HS-5 (cell line): ENCODE measurements around the gene PRKCD.

ENCODE experiments used
- DNase-seq: peaks from one replicate; pipeline ENCODE4 v3.0.0-alpha.2; 2012; ENCODE audit warnings: low read depth

The PRKCD gene

DNA sequence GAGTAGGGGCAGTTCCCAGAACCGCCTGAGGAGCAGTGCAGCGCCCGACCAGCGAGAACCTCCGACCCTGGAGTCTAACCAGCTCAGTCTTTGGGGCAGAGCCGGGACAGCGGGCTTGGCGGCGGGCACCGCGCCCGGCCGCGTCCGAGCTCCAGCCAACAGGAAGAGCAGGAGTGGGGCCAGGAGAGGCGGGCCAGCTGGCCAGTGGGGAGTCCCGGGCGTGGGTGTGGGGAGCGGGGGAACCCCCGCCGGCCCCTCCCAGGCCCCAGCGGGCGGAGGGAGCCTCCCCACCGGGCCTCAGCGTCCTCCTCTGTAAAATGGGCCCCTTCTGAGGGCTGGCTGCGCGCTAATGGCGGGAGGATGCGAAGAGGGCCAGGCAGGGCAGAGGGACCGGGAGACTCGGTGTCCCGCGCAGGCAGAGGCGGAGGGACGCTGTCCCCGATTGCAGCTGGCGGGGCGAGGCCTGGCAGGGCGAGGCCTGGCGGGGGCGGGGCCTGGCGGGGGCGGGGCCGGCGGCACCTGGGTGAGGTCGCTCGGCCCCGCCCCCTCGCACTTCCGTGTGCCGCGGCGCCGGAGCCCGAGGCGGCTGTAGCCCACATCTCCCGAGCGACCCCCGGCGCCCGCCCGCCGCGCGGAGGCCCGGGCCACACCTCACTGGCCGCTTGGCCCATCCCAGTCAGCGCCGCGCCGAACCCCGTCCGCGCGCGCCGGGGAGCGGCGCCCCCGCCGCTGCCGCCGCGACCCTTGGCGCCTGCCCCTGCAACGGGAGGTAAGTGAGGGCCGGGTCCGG is at the start of gene PRKCD:
PRKCD (plus strand) TSS at position 550 of the 790 bp plus-strand sequence. CDS start 17,214 bp downstream, outside the sequence.
- DNase-seq = peak; percentile 65

- DNase-seq = no peak
Measured at GRCh38 chr3:53111822-53112221, 49.2 kb upstream of the PRKCD start.

DNA sequence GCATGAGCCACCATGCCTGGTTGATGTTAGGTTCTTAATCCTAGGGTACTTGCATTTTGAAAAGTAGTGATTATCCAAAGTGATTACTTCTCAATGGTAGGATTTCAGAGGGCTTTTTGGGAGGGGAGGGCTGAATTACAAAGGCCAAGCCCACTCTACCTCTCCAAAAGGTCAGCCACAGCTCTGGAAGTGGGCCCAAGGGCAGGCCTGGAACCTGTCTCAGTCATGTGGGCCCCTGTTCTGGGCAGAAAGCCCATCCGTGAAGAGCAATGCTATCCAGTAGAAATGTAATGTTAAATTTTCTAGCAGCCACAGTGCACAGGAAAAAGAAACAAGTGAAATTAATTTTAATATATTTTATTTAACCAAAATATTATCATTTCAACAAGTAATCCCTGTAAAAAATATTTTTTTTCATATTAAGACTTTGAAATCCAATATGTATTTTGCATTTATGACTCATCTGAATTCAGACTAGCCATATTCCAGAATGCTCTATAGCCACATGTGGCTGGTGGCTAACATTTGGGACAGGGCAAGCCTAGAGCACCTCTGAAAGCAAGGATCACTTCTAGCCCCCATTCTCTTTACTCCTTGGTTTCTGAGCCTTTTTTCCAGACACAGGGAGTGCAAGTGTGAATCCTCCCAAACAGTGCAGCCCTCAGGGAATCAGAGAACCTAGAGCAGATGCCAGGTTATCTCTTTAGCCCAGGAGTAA is 47.6 kb upstream of the PRKCD start:
- no peak for DNase-seq

GRCh38 chr3:53114011-53114400 is 47.0 kb upstream of the PRKCD start:
- peak; percentile 52 for DNase-seq

- DNase-seq = peak; percentile 77
Measured at GRCh38 chr3:53114412-53115074, 46.5 kb upstream of the PRKCD start.

DNA sequence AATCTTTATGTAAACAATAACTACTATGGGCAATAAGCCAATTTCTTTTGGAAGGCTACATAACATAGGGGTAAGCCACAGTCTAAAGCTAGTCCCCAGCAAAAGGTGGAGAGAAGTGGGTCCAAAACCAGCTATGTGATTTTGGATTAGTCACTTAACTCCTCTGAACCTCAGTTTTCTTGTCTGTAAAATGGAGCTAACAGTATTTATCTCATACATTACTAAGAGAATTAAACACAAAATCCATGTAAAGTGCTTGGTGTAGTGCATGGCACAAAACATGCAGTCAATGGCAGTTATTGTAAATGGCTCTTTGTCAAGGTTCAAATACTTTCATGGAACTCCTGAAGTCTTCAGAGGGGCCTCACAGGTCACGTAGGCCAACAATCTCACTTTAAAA is 44.1 kb upstream of the PRKCD start:
- DNase-seq = no peak

DNA sequence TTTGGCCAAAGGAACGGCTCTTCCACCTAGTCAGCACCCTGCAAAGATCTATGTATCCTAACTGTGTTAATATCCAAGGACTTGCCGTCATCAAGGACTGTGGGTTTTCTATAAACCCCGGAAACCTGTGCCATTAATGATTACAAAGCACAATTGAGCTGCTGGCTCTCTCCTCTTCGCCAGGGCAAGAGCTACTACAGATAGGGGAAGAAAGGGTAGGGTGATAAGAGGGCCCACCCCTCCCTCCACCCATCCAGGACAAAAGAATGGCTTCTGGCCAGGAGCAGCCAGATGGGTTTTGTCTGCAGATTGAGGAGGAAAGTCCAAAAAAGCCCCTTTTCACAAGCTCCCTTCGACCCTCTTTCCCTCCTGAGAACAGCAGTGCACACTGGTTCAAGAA is 40.7 kb upstream of the PRKCD start:
- no peak for DNase-seq

- no peak for DNase-seq
Measured at GRCh38 chr3:53122255-53122932, 38.6 kb upstream of the PRKCD start.

- no peak for DNase-seq
Measured at GRCh38 chr3:53122933-53123305, 38.1 kb upstream of the PRKCD start.

- no peak for DNase-seq
Measured at GRCh38 chr3:53123510-53123909, 37.5 kb upstream of the PRKCD start.

- DNase-seq = no peak
Measured at GRCh38 chr3:53123953-53124352, 37.1 kb upstream of the PRKCD start.

DNA sequence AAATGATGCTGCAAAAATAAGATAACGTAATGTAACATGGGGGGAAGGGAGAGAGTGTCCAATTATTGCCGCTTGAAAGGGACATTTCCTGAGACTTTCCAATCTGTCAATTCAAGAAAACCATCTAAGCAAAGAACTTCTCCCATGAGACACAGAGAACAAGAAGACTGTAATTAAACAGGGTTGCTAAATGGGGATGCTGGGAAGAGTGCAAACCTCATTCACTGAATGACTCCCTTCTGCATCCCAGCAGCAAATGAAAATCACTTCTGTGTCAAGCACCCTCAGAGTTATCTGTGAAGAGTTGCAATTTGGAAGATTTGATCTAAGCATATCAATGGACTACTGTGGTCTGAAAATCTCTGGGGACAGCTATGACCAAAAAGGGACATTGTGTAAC is 34.4 kb upstream of the PRKCD start:
- DNase-seq = no peak

- no peak for DNase-seq
Measured at GRCh38 chr3:53129344-53129743, 31.7 kb upstream of the PRKCD start.

- peak; percentile 73 for DNase-seq
Measured at GRCh38 chr3:53130179-53131061, 30.6 kb upstream of the PRKCD start, which contains the start of gene RFT1. Gene RFT1, minus strand, starts transcription at chr3:53130435. Its CDS starts 35 bp downstream, at chr3:53130400.

DNA sequence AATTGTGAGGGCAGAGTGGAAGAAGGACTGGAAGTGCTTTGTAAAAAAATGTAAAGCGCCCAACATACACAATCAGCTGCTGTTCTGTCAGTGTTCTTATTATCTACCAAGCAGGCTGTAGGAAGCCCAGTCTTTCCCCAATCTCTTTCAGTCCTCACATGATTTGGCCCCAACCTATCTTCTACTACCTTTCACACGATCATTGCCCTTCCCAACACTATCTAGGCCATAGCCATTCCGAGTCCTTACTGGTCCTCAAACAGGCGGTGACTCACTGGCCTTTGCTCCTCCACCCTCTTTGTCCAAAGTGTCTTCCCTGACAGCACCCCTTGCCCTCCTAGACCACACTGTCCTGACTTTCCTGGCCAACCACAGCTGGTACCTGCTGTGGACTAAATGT is 29.9 kb upstream of the PRKCD start:
- no peak for DNase-seq

DNA sequence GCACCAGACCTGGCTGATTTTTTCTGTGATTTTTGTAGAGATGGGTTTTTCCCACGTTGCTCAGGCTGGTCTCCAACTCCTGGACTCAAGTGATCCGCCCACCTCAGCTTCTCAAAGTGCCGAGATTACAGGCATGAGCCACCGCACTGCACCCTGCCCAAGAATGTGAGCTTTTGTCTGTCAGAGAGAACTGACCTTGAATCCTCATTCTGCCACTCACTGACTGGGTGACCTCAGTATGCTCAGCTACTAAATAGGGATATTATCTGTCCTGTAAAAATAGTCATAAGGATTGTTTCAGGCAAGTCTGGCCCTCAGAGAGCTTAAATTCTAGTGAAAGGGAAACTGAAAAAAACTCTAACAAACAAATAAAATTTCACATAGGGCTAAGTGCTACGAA is 28.7 kb upstream of the PRKCD start:
- DNase-seq = no peak

- DNase-seq = no peak
Measured at GRCh38 chr3:53134631-53135232, 26.3 kb upstream of the PRKCD start.

DNA sequence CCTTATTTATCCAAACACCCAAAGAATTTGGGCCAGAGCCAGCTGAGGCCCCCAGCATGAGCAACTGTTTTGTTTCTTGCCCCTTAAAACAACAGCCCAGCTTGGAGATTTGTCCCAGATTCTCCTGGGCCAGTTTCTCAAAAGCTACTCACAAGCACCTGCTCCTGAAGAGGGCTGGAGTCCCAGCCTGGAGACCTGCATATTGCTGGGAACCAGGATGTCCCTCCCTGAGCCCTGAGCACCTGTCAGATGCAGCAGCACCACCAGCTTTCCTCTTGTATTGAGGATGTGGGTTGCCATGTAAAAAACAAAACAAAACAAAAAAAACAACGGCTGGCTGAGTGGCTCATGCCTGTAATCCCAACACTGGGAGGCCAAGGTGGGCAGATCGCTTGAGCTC is 23.8 kb upstream of the PRKCD start:
- DNase-seq = no peak

- no peak for DNase-seq
Measured at GRCh38 chr3:53137835-53138446, 23.1 kb upstream of the PRKCD start.
